GM12874 (cell line): ENCODE results near the gene MRPS26.

ENCODE experiments used
- TF ChIP-seq, protein P1 (sequence below): IDR thresholded peaks from 2 replicates; pipeline ENCODE4 v1.5.1; 2011; ENCODE audit warnings: low read depth, mild to moderate bottlenecking, control low read depth, low read length, moderate library complexity; ENCODE audit not compliant: insufficient read depth

MRPS26 gene

DNA sequence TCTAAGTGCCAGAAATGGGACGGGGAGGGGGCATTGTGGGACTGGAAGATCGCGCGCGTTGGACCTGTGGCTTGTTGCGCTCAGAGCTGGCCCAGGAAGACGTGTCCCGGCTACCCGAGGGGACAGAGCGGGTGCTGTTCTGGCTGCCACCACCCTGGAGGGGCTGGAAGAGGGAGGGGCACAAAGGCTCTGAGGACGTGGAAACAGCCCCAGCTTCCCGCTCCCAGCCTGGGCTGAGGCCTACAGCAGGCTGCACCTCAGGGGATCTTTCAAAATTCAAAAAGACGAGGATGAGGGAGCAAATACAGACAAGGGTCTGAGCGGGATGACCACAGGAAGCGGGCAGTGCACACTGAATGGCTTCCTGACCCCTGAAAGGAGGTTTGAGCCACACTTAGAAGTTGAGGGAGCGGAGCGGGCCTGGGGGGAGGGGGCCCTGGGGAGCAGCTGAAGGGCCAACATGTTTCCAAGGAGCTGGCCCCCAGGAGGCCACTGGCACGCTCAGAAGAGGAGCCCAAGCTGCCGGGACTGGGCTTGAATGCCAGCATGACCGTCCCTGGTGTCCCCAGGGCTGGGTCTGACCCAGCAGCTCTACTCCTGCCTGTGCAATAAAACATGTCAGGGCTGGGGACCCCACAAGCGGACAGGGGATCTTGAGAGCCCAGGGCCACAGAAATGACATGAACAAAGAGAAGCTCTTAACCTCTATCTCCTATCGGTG, 26.8 kb downstream of the MRPS26 start:
- TF ChIP-seq, protein P1, sequence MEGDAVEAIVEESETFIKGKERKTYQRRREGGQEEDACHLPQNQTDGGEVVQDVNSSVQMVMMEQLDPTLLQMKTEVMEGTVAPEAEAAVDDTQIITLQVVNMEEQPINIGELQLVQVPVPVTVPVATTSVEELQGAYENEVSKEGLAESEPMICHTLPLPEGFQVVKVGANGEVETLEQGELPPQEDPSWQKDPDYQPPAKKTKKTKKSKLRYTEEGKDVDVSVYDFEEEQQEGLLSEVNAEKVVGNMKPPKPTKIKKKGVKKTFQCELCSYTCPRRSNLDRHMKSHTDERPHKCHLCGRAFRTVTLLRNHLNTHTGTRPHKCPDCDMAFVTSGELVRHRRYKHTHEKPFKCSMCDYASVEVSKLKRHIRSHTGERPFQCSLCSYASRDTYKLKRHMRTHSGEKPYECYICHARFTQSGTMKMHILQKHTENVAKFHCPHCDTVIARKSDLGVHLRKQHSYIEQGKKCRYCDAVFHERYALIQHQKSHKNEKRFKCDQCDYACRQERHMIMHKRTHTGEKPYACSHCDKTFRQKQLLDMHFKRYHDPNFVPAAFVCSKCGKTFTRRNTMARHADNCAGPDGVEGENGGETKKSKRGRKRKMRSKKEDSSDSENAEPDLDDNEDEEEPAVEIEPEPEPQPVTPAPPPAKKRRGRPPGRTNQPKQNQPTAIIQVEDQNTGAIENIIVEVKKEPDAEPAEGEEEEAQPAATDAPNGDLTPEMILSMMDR = no peak

DNA sequence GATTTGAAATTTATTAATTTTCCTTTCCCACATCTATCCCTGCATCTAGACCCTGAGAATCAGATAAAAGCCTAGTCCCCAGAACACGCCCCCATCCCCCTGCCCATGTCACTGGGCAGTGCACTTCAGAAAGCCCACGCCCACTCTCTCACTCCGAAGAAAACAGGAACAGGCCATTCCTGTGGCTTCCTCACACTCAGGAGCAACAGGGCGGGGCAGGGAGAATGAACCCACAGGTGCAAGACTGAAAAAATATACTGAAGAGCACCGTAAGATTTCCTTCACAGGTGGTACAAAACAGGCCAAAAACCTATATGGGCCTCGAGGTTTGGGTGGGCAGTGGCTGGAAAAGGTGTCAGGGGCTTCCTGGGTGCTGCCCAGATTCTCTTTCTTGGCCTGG, 29.0 kb downstream of the MRPS26 start:
- TF ChIP-seq, protein P1 = no peak

DNA sequence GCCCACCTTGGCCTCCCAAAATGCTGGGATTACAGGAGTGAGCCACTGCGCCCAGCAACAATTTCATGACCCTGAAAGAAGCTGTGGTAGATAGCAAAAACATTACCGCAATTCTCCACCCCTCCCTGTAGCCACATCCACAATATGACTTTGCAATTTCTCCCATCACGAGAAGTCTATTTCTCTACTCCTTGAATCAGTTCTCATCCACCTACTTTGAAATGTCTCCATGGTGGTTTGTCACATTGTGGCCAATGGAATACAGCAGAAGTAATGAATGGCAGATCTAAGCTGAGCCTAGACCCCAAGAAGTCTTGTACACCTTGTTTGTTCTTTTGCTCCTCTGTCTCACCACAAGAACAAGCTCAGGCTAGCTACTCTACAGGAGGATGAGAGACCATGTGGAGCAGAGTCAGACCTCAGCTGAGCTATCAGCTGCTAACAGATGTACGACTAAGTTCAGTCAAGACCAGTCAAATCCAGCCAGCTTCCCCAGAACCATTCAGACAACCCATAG, 31.8 kb downstream of the MRPS26 start:
- TF ChIP-seq, protein P1 = no peak

DNA sequence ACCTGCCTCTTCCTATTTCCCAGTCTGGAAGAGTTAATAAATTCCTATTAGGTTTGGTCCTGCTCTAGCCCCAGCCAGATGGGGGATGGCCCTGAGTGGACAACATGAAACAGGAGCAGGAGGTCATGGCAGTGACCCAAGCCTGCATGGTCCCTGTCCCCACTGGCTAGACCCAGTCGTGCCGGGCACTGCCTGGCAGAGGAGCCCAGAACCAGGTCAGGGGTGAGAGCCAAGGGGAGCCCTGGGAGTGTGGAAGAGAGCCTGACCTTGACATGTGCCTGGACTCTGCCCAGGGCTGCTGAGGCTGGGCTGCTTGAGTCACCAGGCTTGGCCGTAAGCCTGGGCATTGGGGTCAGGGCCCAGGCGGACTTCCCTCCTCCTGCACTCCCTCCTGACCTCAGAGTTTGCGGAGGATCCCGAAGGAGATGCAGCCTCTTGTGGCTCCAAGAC, 35.1 kb downstream of the MRPS26 start:
- TF ChIP-seq, protein P1 = no peak

GRCh38 chr20:3081641-3082040, 35.8 kb downstream of the MRPS26 start:
- TF ChIP-seq, protein P1 = no peak

DNA sequence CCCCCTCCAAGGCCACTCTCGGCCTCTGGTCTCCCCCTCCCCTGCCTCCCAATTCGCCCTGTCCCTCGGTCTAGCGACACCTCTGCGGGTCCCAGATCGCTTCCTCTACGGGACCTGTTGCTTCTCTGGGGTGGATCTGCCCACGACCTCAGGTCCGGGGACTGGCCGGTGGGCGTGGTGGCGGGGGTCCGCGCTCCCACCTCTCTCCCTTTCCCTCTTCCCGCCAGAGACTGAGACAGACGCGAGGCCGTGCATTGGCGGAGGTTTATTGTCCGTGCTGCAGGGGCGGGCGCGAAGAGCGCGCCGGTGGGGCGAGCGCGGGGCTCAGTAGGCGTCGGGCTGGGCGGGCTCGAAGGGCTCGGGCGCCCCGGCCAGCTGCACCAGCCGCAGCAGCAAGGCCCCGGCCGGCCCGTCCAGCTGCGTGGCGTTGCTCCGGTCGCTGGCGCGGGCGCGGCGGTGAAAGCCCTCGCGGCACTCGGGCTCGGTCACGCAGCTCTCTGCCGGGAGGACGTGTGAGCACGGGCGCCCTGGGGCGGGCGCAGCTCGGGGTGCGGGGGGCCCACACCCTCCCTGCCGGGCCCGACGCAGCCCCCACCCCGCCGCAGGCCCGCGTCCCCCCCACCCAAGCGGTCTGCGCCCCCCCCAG, 36.6 kb downstream of the MRPS26 start:
- TF ChIP-seq, protein P1 = no peak
